Measurements from ENCODE around the gene TWSG1. TPM values are rescaled to one million over a fixed set of nuclear protein-coding genes. Genes with fewer than 3 reads are reported as not detected.

The TWSG1 gene
- polyA plus RNA-seq, 1 donor from 2014 or later, result 11.5 TPM

DNA sequence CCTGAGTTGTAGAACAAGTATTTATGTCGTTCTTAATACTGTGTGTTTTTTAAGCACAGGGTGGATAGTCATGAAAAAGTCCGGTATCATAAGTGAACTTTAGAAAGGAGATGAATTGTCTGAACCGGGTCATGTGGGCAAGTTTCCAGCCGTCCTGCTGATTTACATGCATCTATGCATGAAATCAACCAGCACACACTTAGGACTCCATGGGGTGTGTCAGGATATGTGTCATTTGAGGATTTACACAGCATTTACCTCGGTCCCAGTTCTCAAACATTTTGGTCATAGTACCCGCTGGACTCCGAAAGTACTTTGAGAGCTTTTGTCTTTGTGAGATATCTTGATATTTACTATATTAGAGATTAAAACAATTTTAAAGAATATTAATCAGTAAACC is 47.5 kb upstream of the TWSG1 start:
- no peak for TF ChIP-seq TAF1 (IDR thresholded peaks at IDR 0.05; ENCODE audit: low read depth)
- TF ChIP-seq RAD21 (conservative IDR thresholded peaks at IDR 0.05), result no peak
- TF ChIP-seq MXI1 (conservative IDR thresholded peaks at IDR 0.05; ENCODE audit: poor library complexity, severe bottlenecking), result no peak
- TF ChIP-seq REST (IDR thresholded peaks at IDR 0.05; ENCODE audit: borderline replicate concordance), result no peak
- TF ChIP-seq POLR2AphosphoS5 (IDR thresholded peaks at IDR 0.05), result no peak
- no peak for TF ChIP-seq CTCF (IDR thresholded peaks at IDR 0.05; ENCODE audit: poor library complexity, severe bottlenecking)
- TF ChIP-seq EP300 (conservative IDR thresholded peaks at IDR 0.05; ENCODE audit: poor library complexity, severe bottlenecking), result no peak
- no peak for TF ChIP-seq EZH2 (IDR thresholded peaks at IDR 0.05; ENCODE audit: borderline replicate concordance, insufficient read depth, low read length, poor library complexity, severe bottlenecking)
- TF ChIP-seq SMC3 (conservative IDR thresholded peaks at IDR 0.05; ENCODE audit: poor library complexity), result no peak
- no peaks in the 10 kb centered on the region for H3K9me3 ChIP-seq (ENCODE audit: low read length)
- H3K27ac ChIP-seq (ENCODE audit: low read length), result no peak overlapping the region
- no peak overlapping the region for H3K4me2 ChIP-seq (ENCODE audit: low read length)
- no peak overlapping the region for H3K9ac ChIP-seq (ENCODE audit: low read length)
- no peaks in the 10 kb centered on the region for H3K27me3 ChIP-seq (ENCODE audit: insufficient read depth, low read depth, low read length)
- H3K4me3 ChIP-seq (ENCODE audit: low read length), result no peak overlapping the region
- H3F3A ChIP-seq (ENCODE audit: insufficient read depth, low read length, poor library complexity, severe bottlenecking), result no peaks in the 10 kb centered on the region
- no peaks in the 10 kb centered on the region for H3K9me2 ChIP-seq (ENCODE audit: insufficient read depth, low read length)
- no peaks in the 10 kb centered on the region for H3K79me2 ChIP-seq (replicated peaks; ENCODE audit: insufficient read depth, low read length)
- H4K20me1 ChIP-seq (ENCODE audit: insufficient read depth), result no peaks in the 10 kb centered on the region
- H2AFZ ChIP-seq (ENCODE audit: low read depth, low read length), result no peak overlapping the region
- no peaks in the 10 kb centered on the region for H3K36me3 ChIP-seq (ENCODE audit: insufficient read depth, low read length)

DNA sequence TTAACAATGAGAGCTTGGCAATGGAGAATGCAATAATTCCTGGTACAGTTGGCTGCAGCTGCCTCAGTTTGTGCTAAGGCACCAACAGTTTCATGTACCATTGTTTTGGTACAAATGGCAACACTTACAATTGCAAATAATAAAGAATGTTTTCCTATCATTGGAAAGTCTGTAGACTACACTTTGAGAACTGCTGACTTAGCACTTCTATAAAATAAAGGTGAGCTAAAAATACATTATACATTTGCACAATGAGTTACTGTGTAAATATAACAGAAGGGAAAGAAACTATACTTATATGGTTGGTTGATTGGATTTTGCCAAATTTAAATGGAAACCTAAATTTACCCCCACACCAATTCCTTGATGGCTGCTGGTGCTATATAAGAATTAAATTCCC is 44.9 kb upstream of the TWSG1 start:
- Histone ChIP-seq H3K27me3 (ENCODE audit: insufficient read depth, low read depth, low read length) (no peaks in the 10 kb centered on the region), H3K4me3 (ENCODE audit: low read length) (no peak overlapping the region), H3K9ac (ENCODE audit: low read length) (no peak overlapping the region), H3K9me3 (ENCODE audit: low read length) (no peaks in the 10 kb centered on the region), H2AFZ (ENCODE audit: low read depth, low read length) (no peak overlapping the region), H3K79me2 (replicated peaks; ENCODE audit: insufficient read depth, low read length) (no peaks in the 10 kb centered on the region), H3K4me2 (ENCODE audit: low read length) (no peak overlapping the region), H4K20me1 (ENCODE audit: insufficient read depth) (no peaks in the 10 kb centered on the region), H3K9me2 (ENCODE audit: insufficient read depth, low read length) (no peaks in the 10 kb centered on the region), H3K27ac (ENCODE audit: low read length) (no peak overlapping the region), H3F3A (ENCODE audit: insufficient read depth, low read length, poor library complexity, severe bottlenecking) (no peaks in the 10 kb centered on the region), H3K36me3 (ENCODE audit: insufficient read depth, low read length) (no peaks in the 10 kb centered on the region)
- TF ChIP-seq EP300 (conservative IDR thresholded peaks at IDR 0.05; ENCODE audit: poor library complexity, severe bottlenecking) (no peak), REST (IDR thresholded peaks at IDR 0.05; ENCODE audit: borderline replicate concordance) (no peak), TAF1 (IDR thresholded peaks at IDR 0.05; ENCODE audit: low read depth) (no peak), SMC3 (conservative IDR thresholded peaks at IDR 0.05; ENCODE audit: poor library complexity) (no peak)

Data from neural cell (in vitro differentiated cells).